ENCODE measurements around the gene LAMA1. TPM values are rescaled to one million over a fixed set of nuclear protein-coding genes. Genes with fewer than 3 reads are reported as not detected.

Gene LAMA1
- total and polyA plus RNA-seq, 10 of the 15 experiments (the other 5 are each of a cell fraction or from before 2014, with no cell fraction given) = under 0.01 to 1.9 (median 0.06) TPM; not detected in 6

- SMC1A ChIA-PET (ENCODE audit: uncharacterized antibody, unreplicated experiment) = no interaction called here
- Histone ChIP-seq H3K36me3 (ENCODE audit: control insufficient read depth in 2 of 2, insufficient read depth in 2 of 2, low read length in 1 of 2) (no peaks in the 10 kb centered on the region), H4K20me1 (ENCODE audit: control insufficient read depth, insufficient read depth) (no peaks in the 10 kb centered on the region), H3K4me1 (ENCODE audit: control insufficient read depth, insufficient read depth, low read length) (no peaks in the 10 kb centered on the region), H3K4me3 (no peak overlapping the region), H3K27me3 (replicated peaks in 1 of 2; ENCODE audit: control insufficient read depth in 2 of 2, insufficient read depth in 2 of 2, low read length in 1 of 2) (no peaks in the 10 kb centered on the region; a peak in 1 of 4 replicates), H2AFZ (ENCODE audit: control insufficient read depth, low read depth, low read length) (no peak overlapping the region), H3K27ac (ENCODE audit: control insufficient read depth, insufficient read depth) (no peak overlapping the region), H3K9ac (ENCODE audit: control insufficient read depth, insufficient read depth, low read length) (no peak overlapping the region), H3K9me3 (replicated peaks; ENCODE audit: control insufficient read depth, insufficient read depth, low read length) (no peaks in the 10 kb centered on the region), H3K4me2 (ENCODE audit: control insufficient read depth, insufficient read depth) (no peak overlapping the region), H3K79me2 (ENCODE audit: control insufficient read depth, insufficient read depth, low read length) (no peaks in the 10 kb centered on the region)
- in situ Hi-C loops (cut with MboI) = no loop called here
- WGBS (ENCODE audit: insufficient coverage, insufficient replicate concordance, low lambda C conversion rate, missing lambda C conversion rate) = 56% methylated on average over 19 of the region's 19 CpGs
- CTCF ChIA-PET = no interaction called here
- POLR2A ChIA-PET = no interaction called here
- no peak for ATAC-seq
- DNase-seq (ENCODE audit: low read depth, low spot score) = no peak
- no TSS peak for BruUV-seq (replicated peaks)
- no peak for FAIRE-seq
- intact Hi-C loops (cut with micrococcal nuclease; ENCODE audit: unreplicated experiment) = no loop called here
- RAD21 ChIA-PET (ENCODE audit: unreplicated experiment) = no interaction called here
- TF ChIP-seq NFXL1 (IDR thresholded peaks at IDR 0.05; ENCODE audit: borderline replicate concordance) (no peak), RCOR1 (conservative IDR thresholded peaks at IDR 0.05; ENCODE audit: low read depth, low read length) (no peak), CEBPZ (IDR thresholded peaks at IDR 0.05; ENCODE audit: low read depth, low read length) (no peak), BCL11A (IDR thresholded peaks at IDR 0.05; ENCODE audit: low read depth, low read length) (no peak), TARDBP (IDR thresholded peaks at IDR 0.05; ENCODE audit: borderline replicate concordance) (no peak), ZSCAN29 (IDR thresholded peaks at IDR 0.05) (no peak), IKZF1 (conservative IDR thresholded peaks at IDR 0.05) (no peak)
These were observed 106.5 kb downstream of the LAMA1 start for GRCh38 chr18:7011142-7011541.

All from GM12878 (cell line).